Mucosa of descending colon (tissue), 3 donors: ENCODE results near the gene LMNTD1. TPM values are rescaled to one million over a fixed set of nuclear protein-coding genes. Genes with fewer than 3 reads are reported as not detected.

Experiments
- ATAC-seq: fragments of 200-7000 bp; cut with Tn5 transposase; one replicate; pipeline ENCODE4 v1.9.1; 2020; ENCODE audit warnings: mild to moderate bottlenecking, moderate library complexity
- DNase-seq, 3 donors: peaks; one replicate each; pipeline ENCODE4 v3.0.0-alpha.2; 2020
- H3K36me3 ChIP-seq: fragments of 200-600 bp; one replicate; pipeline ENCODE4 v1.8.0; 2021; ENCODE audit warnings: low read depth, mild to moderate bottlenecking
- H3K4me1 ChIP-seq: fragments of 200-600 bp; one replicate; pipeline ENCODE4 v1.8.0; 2021; ENCODE audit warnings: low read depth, mild to moderate bottlenecking
- H3K4me3 ChIP-seq: fragments of 200-600 bp; one replicate; pipeline ENCODE4 v1.8.0; 2021; ENCODE audit warnings: mild to moderate bottlenecking
- H3K9me3 ChIP-seq: fragments of 200-600 bp; one replicate; pipeline ENCODE4 v1.8.0; 2021; ENCODE audit warnings: mild to moderate bottlenecking
- CTCF ChIP-seq: fragments of 200-600 bp; IDR thresholded peaks from one replicate; pipeline ENCODE4 v1.8.0; 2022; ENCODE audit warnings: antibody characterized with exemption, mild to moderate bottlenecking
- intact Hi-C, 2 donors: fragments of 100-400 bp; cut with DNase I in 1 of 2; cut with micrococcal nuclease in 1 of 2; formaldehyde crosslinking; loops; one replicate each; pipeline versions ENCODE4 v1.11.0 to v1.11.1; 2022; cut with DNase I, micrococcal nuclease
- total RNA-seq, 3 donors: library from RNA; stranded (reverse); fragmentation: NEBNext Ultra II Directional in 2 of 3; extraction: Animal tissue kit (Norgen Biotek cat#: 25700) in 2 of 3; gene quantifications; one replicate each; pipeline versions ENCODE4 v1.2.1 to v1.2.4, GENCODE V29; 2021 to 2023
- donor health status: DM: no; HTN: no; CAD: no; lungs with moderate emphysema.
- donor health status: DM: no; HTN: no; CAD: no.
- donor health status: DM: no; HTN: yes; CAD: no.

LMNTD1 gene
- total RNA-seq, 3 donors from 2014 or later: 0.76 TPM; not detected in 2

GRCh38 chr12:25581067-25581466, 28.0 kb upstream of the LMNTD1 start:
- Histone ChIP-seq H3K9me3 (no peaks in the 10 kb centered on the region), H3K4me1 (no peaks in the 10 kb centered on the region), H3K4me3 (no peak overlapping the region), H3K36me3 (no peaks in the 10 kb centered on the region)
- ATAC-seq (no peak), DNase-seq (no peak)
- TF ChIP-seq CTCF: no peak
- intact Hi-C loops: no loop called here

GRCh38 chr12:25578411-25579143, 25.5 kb upstream of the LMNTD1 start:
- Histone ChIP-seq H3K36me3 (no peaks in the 10 kb centered on the region), H3K4me1 (no peaks in the 10 kb centered on the region), H3K4me3 (no peak overlapping the region), H3K9me3 (no peaks in the 10 kb centered on the region)
- DNase-seq (no peak), ATAC-seq (no peak)
- no peak for TF ChIP-seq CTCF
- intact Hi-C loops: no loop called here

- DNase-seq (no peak), ATAC-seq (no peak)
- no peak overlapping the region for H3K4me3 ChIP-seq
- no peak for TF ChIP-seq CTCF
- no peaks in the 10 kb centered on the region for H3K36me3 ChIP-seq
- no peaks in the 10 kb centered on the region for H3K9me3 ChIP-seq
- H3K4me1 ChIP-seq: no peaks in the 10 kb centered on the region
- intact Hi-C loops: no loop called here
Observed at GRCh38 chr12:25574761-25575160, 21.7 kb upstream of the LMNTD1 start.

GRCh38 chr12:25573346-25573745, 20.3 kb upstream of the LMNTD1 start:
- TF ChIP-seq CTCF: no peak
- no peaks in the 10 kb centered on the region for H3K4me1 ChIP-seq
- intact Hi-C loops: no loop called here
- no peak overlapping the region for H3K4me3 ChIP-seq
- H3K36me3 ChIP-seq: no peaks in the 10 kb centered on the region
- H3K9me3 ChIP-seq: no peaks in the 10 kb centered on the region
- DNase-seq: no peak
- no peak for ATAC-seq

GRCh38 chr12:25570418-25570817, 17.3 kb upstream of the LMNTD1 start:
- H3K4me1 ChIP-seq: no peaks in the 10 kb centered on the region
- no peak overlapping the region for H3K4me3 ChIP-seq
- no peak for TF ChIP-seq CTCF
- H3K9me3 ChIP-seq: no peaks in the 10 kb centered on the region
- DNase-seq (no peak), ATAC-seq (no peak)
- no peaks in the 10 kb centered on the region for H3K36me3 ChIP-seq
- intact Hi-C loops: no loop called here
